Fibroblast of villous mesenchyme (primary cell): ENCODE results near the gene NUDT14. TPM values are rescaled to one million over a fixed set of nuclear protein-coding genes. Genes with fewer than 3 reads are reported as not detected.

Source experiments
- DNase-seq: peaks from one replicate; pipeline ENCODE4 v3.0.0-alpha.2; 2010; ENCODE audit warnings: low read depth
- H3K4me3 ChIP-seq: 2 replicates; pipeline ENCODE4 v1.5.1; 2011; ENCODE audit warnings: low read depth, mild to moderate bottlenecking, low read length
- total RNA-seq: library from RNA; depleted of rRNA; stranded (reverse); fragments of >200 nt; gene quantifications from 2 replicates; pipeline ENCODE4 v1.2.3, GENCODE V29; 2012
- TF ChIP-seq, protein P1 (sequence below): IDR thresholded peaks from 2 replicates; pipeline ENCODE4 v1.5.1; 2012; ENCODE audit warnings: low read depth, mild to moderate bottlenecking, low read length; ENCODE audit not compliant: insufficient read depth

NUDT14 gene
- total RNA-seq, 1 donor = 17.7 TPM

DNA sequence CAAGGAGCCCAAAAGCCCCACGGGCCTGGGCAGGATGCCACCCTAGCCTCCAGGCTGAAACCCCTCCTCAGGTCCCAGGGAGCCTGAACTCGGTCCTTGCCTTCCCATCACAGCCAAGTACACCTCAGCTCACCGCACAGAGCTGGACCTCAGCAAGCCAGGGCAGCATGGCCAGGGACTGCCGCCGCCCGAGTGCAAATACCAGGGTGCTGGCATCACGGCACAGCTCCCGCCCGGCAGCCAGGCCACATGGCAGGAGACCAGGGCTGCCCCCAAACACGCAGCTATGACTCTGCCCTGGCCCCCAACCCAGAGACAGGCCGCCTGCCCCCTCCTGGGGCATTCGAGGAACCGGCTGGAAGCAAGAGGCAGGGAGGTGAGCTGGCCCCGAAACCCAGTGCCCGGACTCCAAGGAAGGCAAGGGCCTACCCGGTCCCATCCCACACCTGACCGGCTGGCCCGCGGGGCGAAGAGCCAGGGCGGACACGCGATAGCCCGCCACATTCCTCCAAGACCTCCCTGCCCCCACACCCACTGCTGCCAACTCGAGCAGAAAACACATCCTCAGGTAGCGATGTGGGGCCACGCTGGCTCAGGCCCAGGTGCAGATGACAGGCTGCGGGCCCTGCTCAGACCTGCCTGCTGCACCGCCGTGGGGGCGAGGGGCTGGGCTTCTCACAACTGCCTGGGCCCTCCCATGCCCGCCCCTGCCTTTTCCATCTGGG, 15.2 kb downstream of the NUDT14 start:
- no peak for DNase-seq
- H3K4me3 ChIP-seq = no peak overlapping the region
- TF ChIP-seq, protein P1, sequence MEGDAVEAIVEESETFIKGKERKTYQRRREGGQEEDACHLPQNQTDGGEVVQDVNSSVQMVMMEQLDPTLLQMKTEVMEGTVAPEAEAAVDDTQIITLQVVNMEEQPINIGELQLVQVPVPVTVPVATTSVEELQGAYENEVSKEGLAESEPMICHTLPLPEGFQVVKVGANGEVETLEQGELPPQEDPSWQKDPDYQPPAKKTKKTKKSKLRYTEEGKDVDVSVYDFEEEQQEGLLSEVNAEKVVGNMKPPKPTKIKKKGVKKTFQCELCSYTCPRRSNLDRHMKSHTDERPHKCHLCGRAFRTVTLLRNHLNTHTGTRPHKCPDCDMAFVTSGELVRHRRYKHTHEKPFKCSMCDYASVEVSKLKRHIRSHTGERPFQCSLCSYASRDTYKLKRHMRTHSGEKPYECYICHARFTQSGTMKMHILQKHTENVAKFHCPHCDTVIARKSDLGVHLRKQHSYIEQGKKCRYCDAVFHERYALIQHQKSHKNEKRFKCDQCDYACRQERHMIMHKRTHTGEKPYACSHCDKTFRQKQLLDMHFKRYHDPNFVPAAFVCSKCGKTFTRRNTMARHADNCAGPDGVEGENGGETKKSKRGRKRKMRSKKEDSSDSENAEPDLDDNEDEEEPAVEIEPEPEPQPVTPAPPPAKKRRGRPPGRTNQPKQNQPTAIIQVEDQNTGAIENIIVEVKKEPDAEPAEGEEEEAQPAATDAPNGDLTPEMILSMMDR = no peak

DNA sequence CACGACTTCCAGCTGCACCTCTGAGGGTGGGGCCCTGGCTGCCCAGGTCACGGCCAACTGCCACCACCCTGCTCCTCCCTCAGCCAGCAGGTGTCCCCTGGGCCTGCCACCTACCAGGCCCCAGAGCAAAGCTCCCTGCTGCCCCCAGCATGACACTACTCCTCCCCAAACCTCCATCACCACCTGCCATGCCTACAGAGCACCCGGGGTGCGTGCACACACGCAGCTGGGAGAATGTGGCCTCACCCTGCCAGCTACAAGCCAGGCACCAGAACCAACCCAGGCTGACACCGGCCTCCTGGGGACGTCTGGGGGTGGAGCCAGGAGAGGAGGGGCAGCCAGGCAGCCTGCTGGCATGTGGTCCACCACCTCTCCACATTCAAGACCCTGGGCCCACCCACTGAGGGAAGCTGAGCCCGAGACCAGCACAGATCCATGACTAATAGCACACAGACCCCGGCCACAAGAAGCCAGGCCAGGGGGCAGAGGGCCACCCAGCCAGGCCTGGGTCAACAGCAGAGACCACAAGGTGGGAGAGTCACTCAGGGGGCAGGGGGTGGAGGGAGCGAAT, 15.9 kb downstream of the NUDT14 start:
- no peak overlapping the region for H3K4me3 ChIP-seq
- DNase-seq = no peak
- TF ChIP-seq, protein P1 = no peak

DNA sequence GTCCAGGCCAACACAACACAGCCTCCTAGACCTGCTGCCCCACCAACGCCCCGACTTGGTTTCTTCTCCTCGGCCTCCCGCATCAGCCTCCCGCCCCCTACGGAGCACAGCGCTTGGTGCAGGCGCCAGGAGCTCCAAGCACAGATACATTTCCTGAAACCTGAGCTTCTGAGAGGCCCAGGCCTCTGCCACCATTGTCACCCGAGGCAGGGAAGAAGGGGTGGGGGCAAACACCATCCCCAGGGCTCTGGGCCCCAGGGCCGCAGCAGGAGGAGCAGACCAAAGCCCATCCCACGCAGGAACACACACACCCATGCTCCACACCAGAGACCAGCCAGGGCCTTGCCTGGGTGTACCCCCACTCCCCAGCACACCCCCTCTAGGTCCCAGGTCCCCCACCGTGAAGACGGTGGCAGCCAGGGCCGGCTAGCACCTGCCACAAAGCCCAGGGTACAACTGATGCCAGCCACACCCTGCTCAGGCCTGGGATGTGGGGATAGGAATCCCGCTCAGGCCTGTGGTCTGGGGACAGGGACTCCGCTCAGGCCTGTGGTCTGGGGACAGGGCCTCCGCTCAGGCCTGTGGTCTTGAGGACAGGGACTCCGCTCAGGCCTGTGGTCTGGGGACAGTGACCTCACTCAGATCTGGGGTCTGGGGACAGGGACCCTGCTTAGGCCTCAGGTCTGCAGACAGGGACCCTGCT, 17.9 kb downstream of the NUDT14 start:
- H3K4me3 ChIP-seq = no peak overlapping the region
- DNase-seq = no peak
- TF ChIP-seq, protein P1 = no peak

DNA sequence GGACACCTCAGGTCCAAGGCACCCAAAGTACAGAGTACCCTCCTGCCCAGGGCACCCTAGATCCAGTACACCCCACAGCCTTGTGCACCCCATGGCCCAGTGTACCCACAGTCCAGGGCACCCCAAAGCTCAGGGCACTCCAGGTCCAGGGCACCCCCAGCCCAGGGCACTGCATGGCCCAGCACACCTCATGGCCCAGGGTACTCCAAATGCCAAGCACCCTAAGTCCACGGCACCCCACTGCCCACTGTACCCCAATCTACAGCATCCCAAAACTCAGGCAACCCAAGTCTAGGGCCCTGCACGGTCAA, 18.5 kb downstream of the NUDT14 start:
- no peak overlapping the region for H3K4me3 ChIP-seq
- no peak for DNase-seq
- TF ChIP-seq, protein P1 = no peak

DNA sequence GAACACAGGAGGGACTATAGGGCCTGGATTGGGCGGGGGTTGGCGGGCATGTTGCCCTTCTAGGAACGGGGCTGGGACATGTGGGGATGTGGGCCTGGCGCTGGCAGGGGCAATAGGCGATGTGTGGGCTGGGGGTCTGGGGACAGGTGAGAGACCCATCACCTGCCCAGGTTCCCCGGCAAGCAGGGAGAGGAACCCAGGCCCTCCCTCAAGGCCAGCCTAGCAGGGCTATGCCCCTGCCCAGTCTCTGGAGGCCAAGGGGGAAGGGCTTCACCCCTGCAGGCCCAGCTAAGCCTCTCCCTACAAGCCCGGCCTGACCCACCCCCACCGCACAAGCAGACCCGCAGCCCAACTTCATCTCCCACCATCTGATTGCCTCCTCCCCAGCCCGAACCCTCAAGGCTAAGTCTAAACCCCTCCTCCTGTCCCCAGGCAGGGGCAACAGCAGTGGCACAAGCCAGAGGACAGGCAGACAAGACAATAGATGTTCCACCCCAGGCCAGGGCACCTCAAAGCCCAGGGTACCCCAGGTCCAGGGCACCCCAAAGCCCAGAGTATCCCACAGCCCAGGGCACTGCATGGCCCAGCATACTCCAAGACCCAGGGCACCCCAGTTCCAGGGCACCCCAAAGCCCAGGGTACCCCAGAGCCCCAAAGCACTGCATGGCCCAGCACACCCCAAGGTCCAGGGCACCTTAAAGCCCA, 19.0 kb downstream of the NUDT14 start:
- TF ChIP-seq, protein P1 = no peak
- DNase-seq = no peak
- H3K4me3 ChIP-seq = no peak overlapping the region

DNA sequence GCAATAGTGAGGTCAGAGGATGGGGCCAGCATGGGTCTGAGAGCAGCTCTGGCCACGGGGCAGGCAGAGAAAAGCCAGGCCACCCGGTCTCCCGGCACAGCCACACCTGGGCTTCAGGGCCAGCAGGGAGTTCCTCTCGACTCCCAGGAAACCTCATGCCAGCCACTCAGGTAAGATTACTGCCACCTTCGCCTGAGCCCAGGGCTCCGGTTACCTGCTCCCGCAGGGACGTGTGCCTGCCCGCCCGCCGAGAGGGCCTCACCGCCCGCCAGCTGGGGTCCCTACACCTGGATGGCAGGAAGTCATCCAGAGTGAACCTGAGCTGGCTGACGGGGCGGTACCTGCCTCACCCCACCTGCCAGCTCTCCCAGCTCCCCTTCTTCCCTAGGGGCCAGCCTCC, 19.8 kb downstream of the NUDT14 start:
- no peak overlapping the region for H3K4me3 ChIP-seq
- TF ChIP-seq, protein P1 = no peak
- DNase-seq = no peak
